ENCODE results near the gene TBCA. TPM values are rescaled to one million over a fixed set of nuclear protein-coding genes. Genes with fewer than 3 reads are reported as not detected.

Gene TBCA
- total RNA-seq, 1 donor, result 91.5 TPM

- DNase-seq (ENCODE audit: low read depth), result no peak
- no peak for TF ChIP-seq CTCF (IDR thresholded peaks at IDR 0.05; ENCODE audit: insufficient read depth, low read depth, low read length)
- H3K4me3 ChIP-seq (ENCODE audit: low read depth, low read length), result no peak overlapping the region
Measured at GRCh38 chr5:77641963-77642737, 134.0 kb downstream of the TBCA start.

GRCh38 chr5:77641397-77641943 lies 134.7 kb downstream of the TBCA start:
- no peak for DNase-seq (ENCODE audit: low read depth)
- H3K4me3 ChIP-seq (ENCODE audit: low read depth, low read length), result no peak overlapping the region
- no peak for TF ChIP-seq CTCF (IDR thresholded peaks at IDR 0.05; ENCODE audit: insufficient read depth, low read depth, low read length)

Other genes with a start within 250 kb of the TBCA start
- not detected in 2 replicates for gene OTP, start 137.6 kb downstream of the TBCA start, total RNA-seq